GM13977 (cell line): ENCODE measurements around the gene KIF13A.

Source experiments
- DNase-seq: peaks from one replicate; pipeline ENCODE4 v3.0.0; 2012; ENCODE audit warnings: low spot score
- in situ Hi-C: fragments of 300-500 bp; cut with MboI; formaldehyde crosslinking; loops from one replicate; pipeline ENCODE4 v1.12.0; 2022; ENCODE audit warnings: low sequenced_read_pairs, low pct_unique_long_range_greater_than_20kb, mixed read lengths, inconsistent platforms; ENCODE audit not compliant: unreplicated experiment
- TF ChIP-seq, protein P1 (sequence below): IDR thresholded peaks from 2 replicates; pipeline ENCODE4 v1.5.1; 2012; ENCODE audit warnings: mild to moderate bottlenecking, control low read depth; ENCODE audit not compliant: insufficient read depth; ENCODE audit errors: extremely low read depth, missing control alignments

Gene KIF13A

DNA sequence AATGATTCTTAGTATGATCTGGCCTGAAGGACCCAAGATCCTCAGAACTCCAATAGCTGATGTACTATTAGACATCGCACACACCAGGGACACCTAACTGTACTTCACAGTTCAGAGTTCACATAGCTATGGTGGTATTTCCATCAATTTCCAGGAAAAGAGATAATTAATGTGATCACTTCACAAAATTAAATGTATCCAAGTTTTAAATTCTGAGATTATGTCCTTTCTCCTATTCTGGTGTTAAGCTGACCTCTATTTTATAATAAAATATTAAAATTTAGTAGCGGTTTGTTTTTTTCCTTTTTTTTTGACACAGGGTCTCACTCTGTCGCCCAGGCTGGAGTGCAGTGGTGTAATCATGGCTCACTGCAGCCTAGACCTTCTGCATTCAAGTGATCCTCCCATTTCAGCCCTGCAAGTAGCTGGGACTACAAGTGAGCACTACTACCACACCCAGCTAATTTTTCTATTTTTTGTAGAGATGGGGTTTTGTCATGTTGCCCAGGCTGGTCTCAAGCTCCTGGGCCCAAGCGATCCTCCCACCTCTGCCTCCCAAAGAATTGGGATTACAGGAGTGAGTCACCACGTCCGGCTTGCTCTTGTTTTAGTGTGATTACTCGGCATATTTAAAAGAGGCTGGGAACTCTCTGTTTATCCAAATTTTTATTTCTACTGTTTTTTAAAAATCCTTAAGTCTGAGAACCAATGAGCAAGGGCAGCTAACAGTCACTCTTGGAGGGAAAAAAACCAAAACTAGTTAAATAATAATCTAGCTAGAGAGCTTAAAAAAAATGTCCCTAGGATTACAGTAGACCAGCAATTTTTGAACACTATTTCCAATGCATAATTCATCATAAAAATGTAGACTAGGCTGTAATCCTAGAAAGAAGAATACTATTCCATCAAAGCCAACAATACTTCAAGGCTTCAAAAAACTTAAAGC, 16.0 kb downstream of the KIF13A start:
- TF ChIP-seq, protein P1, sequence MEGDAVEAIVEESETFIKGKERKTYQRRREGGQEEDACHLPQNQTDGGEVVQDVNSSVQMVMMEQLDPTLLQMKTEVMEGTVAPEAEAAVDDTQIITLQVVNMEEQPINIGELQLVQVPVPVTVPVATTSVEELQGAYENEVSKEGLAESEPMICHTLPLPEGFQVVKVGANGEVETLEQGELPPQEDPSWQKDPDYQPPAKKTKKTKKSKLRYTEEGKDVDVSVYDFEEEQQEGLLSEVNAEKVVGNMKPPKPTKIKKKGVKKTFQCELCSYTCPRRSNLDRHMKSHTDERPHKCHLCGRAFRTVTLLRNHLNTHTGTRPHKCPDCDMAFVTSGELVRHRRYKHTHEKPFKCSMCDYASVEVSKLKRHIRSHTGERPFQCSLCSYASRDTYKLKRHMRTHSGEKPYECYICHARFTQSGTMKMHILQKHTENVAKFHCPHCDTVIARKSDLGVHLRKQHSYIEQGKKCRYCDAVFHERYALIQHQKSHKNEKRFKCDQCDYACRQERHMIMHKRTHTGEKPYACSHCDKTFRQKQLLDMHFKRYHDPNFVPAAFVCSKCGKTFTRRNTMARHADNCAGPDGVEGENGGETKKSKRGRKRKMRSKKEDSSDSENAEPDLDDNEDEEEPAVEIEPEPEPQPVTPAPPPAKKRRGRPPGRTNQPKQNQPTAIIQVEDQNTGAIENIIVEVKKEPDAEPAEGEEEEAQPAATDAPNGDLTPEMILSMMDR: no peak
- in situ Hi-C loops: no loop called here
- DNase-seq: no peak

DNA sequence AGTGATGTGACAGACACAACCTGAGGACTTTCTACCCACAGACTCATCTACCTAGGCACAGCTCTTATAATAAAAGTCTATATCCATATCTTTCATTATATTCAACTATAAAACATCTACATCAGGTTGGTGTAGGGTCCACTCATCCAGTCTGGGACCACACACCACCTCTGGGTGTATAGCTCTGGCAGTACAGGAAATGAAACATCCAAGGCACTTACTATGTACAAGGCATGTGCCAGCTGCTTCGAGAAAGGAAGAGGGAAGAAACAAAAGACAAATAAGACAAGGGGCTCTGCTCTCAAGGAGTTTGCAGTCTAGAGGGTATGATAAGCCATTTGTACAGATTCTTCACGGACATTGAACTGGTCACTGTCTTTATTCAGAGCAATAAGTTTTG, 18.6 kb downstream of the KIF13A start:
- DNase-seq: no peak
- TF ChIP-seq, protein P1: no peak
- in situ Hi-C loops: no loop called here

DNA sequence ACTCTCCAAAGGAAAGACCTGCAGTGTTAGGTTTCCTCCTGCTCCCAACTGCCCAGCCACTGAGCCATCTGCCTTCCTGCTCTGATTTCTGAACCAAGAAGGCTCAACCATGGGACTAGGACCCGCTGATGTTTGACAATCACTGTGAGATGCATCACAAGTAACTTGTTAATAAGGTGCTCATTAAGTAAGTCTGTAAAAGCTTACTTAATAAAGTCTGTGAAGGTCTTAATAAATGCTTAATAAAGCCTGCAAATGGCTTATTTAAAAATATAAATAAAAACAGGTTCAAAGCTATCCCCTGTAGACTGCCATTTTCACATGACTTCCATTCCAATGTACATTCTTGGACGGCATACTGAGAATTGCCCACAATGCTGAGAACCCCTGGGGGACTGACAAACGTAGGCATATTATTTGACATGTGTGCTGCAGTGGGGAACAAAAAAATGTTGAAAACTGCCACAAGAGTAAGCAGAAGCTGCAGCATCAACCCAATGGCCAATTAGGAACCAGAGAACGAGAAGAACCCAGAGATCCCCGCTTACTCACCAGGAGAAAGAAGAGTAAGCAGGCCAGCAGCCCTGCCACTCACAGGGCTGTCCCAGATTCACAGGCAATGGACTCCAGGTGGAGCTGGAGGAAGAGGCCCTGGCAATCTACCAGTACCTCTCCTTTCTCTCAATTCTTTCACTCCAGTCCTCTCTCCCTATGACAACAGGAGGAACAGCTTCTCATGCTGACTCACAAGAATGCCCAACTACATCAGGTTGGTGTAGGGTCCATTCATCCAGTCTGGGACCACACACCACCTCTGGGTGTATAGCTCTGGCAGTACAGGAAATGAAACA, 19.5 kb downstream of the KIF13A start:
- in situ Hi-C loops: no loop called here
- TF ChIP-seq, protein P1: no peak
- no peak for DNase-seq

DNA sequence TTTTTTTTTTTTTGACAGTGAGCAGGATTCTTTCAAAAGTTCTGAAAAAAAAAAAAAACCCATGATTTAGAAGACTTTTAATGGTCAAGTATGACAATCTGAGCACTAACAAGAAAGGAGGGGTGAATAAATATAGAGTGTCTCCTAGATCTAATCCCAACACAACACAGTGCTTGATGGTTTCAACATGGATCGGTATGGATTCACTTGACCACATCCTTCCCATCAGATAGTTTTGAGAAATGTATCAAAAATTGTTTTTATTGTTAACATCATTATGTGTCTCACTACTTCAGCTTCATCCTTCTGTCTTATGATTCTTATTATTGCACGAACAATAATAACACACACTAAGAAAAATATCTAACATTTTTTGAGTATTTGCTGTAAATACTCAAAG, 21.0 kb downstream of the KIF13A start:
- no peak for DNase-seq
- TF ChIP-seq, protein P1: no peak
- in situ Hi-C loops: no loop called here

DNA sequence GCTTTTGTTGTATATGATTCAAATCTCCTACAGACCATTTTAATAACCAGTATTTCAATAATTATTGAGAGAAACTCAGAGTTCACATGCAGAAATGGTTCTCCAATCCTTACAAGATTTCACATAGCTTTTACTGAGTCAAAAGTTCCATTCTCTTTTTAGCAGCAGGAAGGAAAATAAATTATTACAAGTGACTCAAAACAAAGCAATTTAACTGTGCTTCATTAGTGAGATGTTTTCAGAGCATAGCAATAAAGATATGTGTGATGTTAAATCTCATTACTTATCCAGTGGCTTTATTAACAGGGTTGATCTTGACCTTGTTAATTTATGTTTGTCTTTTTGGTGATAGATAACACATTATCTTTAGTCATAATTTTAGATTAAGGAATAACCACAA, 22.0 kb downstream of the KIF13A start:
- in situ Hi-C loops: no loop called here
- no peak for DNase-seq
- TF ChIP-seq, protein P1: no peak

DNA sequence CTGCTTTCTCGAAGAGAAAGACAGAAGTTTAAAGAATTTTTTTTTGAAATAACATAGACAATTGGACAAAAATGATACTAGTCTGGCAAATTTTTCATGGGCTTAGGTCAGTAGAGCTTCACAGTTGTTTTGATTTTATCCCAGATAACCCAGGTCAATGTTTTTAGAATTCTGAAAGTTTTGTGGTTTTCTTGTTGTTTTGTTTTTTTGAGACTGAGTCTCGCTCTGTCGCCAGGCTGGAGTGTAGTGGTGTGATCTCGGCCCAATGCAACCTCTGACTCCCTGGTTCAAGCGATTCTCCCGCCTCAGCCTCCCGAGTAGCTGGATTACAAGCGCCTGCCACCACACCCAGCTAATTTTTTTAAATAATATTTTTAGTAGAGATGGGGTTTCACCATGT, 22.8 kb downstream of the KIF13A start:
- TF ChIP-seq, protein P1: no peak
- DNase-seq: no peak
- in situ Hi-C loops: no loop called here
